ENCODE results near the gene NOP14. TPM values are rescaled to one million over a fixed set of nuclear protein-coding genes. Genes with fewer than 3 reads are reported as not detected.

NOP14 gene
- total RNA-seq = 29.4 and 35.5 TPM in 2 replicates

GRCh38 chr4:2963175-2963965 lies at the start of gene NOP14, which contains the start of gene GRK4:
Gene NOP14, minus strand, starts transcription at chr4:2963406. Its CDS starts 87 bp downstream, at chr4:2963319.
Gene GRK4, plus strand, starts transcription at chr4:2963571. Its CDS starts 500 bp downstream, at chr4:2964071.

Other genes with a start within 250 kb of the NOP14 start
- gene TNIP2, start 207.1 kb downstream of the NOP14 start, total RNA-seq = 71.3 and 88.4 TPM in 2 replicates
- 25.9 and 32.8 TPM in 2 replicates for gene SH3BP2, start 170.3 kb downstream of the NOP14 start, total RNA-seq
- 127 and 143 TPM in 2 replicates for gene ADD1, start 119.6 kb downstream of the NOP14 start, total RNA-seq
- gene GRK4, start 165 bp upstream of the NOP14 start, total RNA-seq = 4.1 and 4.4 TPM in 2 replicates
- gene HTT-AS, start 111.1 kb upstream of the NOP14 start, total RNA-seq = not detected in 2 replicates
- 25.5 and 33.3 TPM in 2 replicates for gene HTT, start 111.3 kb upstream of the NOP14 start, total RNA-seq

All from endothelial cell of coronary artery (primary cell).